H9 (cell line): ENCODE data around the gene TLR3. TPM values are rescaled to one million over a fixed set of nuclear protein-coding genes. Genes with fewer than 3 reads are reported as not detected.

Experiments used
- DNase-seq: peaks from one replicate; pipeline ENCODE4 v3.0.0-alpha.2; 2017
- H2AFZ ChIP-seq: one replicate; pipeline ENCODE4 v1.6.1; 2013; ENCODE audit warnings: mild to moderate bottlenecking, low read length, control low read depth, moderate library complexity
- H2AK5ac ChIP-seq: 2 replicates; pipeline ENCODE4 v1.6.1; 2013; ENCODE audit warnings: low read length, control low read depth, mixed read lengths; ENCODE audit not compliant: insufficient read length
- H2BK120ac ChIP-seq: one replicate; pipeline ENCODE4 v1.6.1; 2013; ENCODE audit warnings: low read depth, mild to moderate bottlenecking, low read length, control low read depth, inconsistent platforms; ENCODE audit not compliant: poor library complexity, severe bottlenecking
- H2BK12ac ChIP-seq: 2 replicates; pipeline ENCODE4 v1.6.1; 2013; ENCODE audit warnings: low read length, control low read depth, mixed read lengths, low read depth; ENCODE audit not compliant: insufficient read length
- H2BK15ac ChIP-seq: 2 replicates; pipeline ENCODE4 v1.6.1; 2013; ENCODE audit warnings: low read depth, low read length, control low read depth
- H2BK20ac ChIP-seq: one replicate; pipeline ENCODE4 v1.6.1; 2013; ENCODE audit warnings: low read depth, mild to moderate bottlenecking, low read length, control low read depth, inconsistent platforms; ENCODE audit not compliant: poor library complexity, severe bottlenecking
- H2BK5ac ChIP-seq: 2 replicates; pipeline ENCODE4 v1.6.1; 2013; ENCODE audit warnings: low read length, control low read depth, mixed read lengths; ENCODE audit not compliant: insufficient read length
- H3K14ac ChIP-seq: 2 replicates; pipeline ENCODE4 v1.6.1; 2013; ENCODE audit warnings: low read length, control low read depth; ENCODE audit not compliant: insufficient read depth
- H3K18ac ChIP-seq: 2 replicates; pipeline ENCODE4 v1.6.1; 2013; ENCODE audit warnings: low read depth, mild to moderate bottlenecking, mixed read lengths, low read length, control low read depth; ENCODE audit not compliant: insufficient read length
- H3K23ac ChIP-seq: 2 replicates; pipeline ENCODE4 v1.6.1; 2013; ENCODE audit warnings: low read length, control low read depth, mixed read lengths, low read depth; ENCODE audit not compliant: insufficient read length
- H3K23me2 ChIP-seq: 2 replicates; pipeline ENCODE4 v1.6.1; 2013; ENCODE audit warnings: low read depth, mild to moderate bottlenecking, mixed read lengths, low read length, control low read depth; ENCODE audit not compliant: insufficient read length, poor library complexity, severe bottlenecking
- H3K27ac ChIP-seq: 2 replicates; pipeline ENCODE4 v1.5.1; 2013; ENCODE audit warnings: low read length, control low read depth, mixed read lengths, low read depth; ENCODE audit not compliant: insufficient read length
- H3K27me3 ChIP-seq: 2 replicates; pipeline ENCODE4 v1.6.1; 2013; ENCODE audit warnings: low read length, control low read depth, inconsistent platforms; ENCODE audit not compliant: insufficient read depth
- H3K4ac ChIP-seq: 2 replicates; pipeline ENCODE4 v1.6.1; 2013; ENCODE audit warnings: low read depth, mild to moderate bottlenecking, control low read depth, inconsistent platforms, low read length, moderate library complexity
- H3K4me1 ChIP-seq: 2 replicates; pipeline ENCODE4 v1.6.1; 2013; ENCODE audit warnings: low read length, control low read depth, inconsistent platforms; ENCODE audit not compliant: insufficient read depth
- H3K4me2 ChIP-seq: 2 replicates; pipeline ENCODE4 v1.6.1; 2013; ENCODE audit warnings: low read length, control low read depth, mixed read lengths; ENCODE audit not compliant: insufficient read length, insufficient read depth
- H3K56ac ChIP-seq: 2 replicates; pipeline ENCODE4 v1.6.1; 2013; ENCODE audit warnings: low read depth, mild to moderate bottlenecking, mixed read lengths, low read length, control low read depth; ENCODE audit not compliant: insufficient read length
- H3K79me1 ChIP-seq: 2 replicates; pipeline ENCODE4 v1.6.1; 2013; ENCODE audit warnings: low read depth, mild to moderate bottlenecking, moderate library complexity, low read length, control low read depth, inconsistent platforms; ENCODE audit not compliant: insufficient read depth, poor library complexity, severe bottlenecking
- H3K79me2 ChIP-seq: 2 replicates; pipeline ENCODE4 v1.6.1; 2013; ENCODE audit warnings: low read length, control low read depth, inconsistent platforms; ENCODE audit not compliant: insufficient read depth
- H3K9ac ChIP-seq: 2 replicates; pipeline ENCODE4 v1.6.1; 2013; ENCODE audit warnings: low read length, control low read depth, mixed read lengths; ENCODE audit not compliant: insufficient read length; ENCODE audit errors: extremely low read depth
- H3K9me3 ChIP-seq: one replicate; pipeline ENCODE4 v1.6.1; 2013; ENCODE audit warnings: low read depth, low read length, inconsistent platforms; ENCODE audit not compliant: control insufficient read depth
- H3T11ph ChIP-seq: one replicate; pipeline ENCODE4 v1.6.1; 2013; ENCODE audit warnings: mild to moderate bottlenecking, low read length, control low read depth, inconsistent platforms
- H4K20me1 ChIP-seq: one replicate; pipeline ENCODE4 v1.6.1; 2013; ENCODE audit not compliant: control insufficient read depth, insufficient read length, insufficient read depth
- H4K5ac ChIP-seq: 2 replicates; pipeline ENCODE4 v1.6.1; 2013; ENCODE audit warnings: low read depth, mild to moderate bottlenecking, mixed read lengths, low read length, control low read depth; ENCODE audit not compliant: insufficient read length
- H4K8ac ChIP-seq: replicated peaks from 2 replicates; pipeline ENCODE4 v1.6.1; 2013; ENCODE audit warnings: low read length, control low read depth, mixed read lengths, low read depth; ENCODE audit not compliant: insufficient read length
- H4K91ac ChIP-seq: 2 replicates; pipeline ENCODE4 v1.6.1; 2013; ENCODE audit warnings: low read depth, mild to moderate bottlenecking, moderate library complexity, mixed read lengths, low read length, control low read depth; ENCODE audit not compliant: insufficient read length
- H3K27ac Mint-ChIP-seq, 3 experiments: 2 replicates in 2 of 3; 3 replicates in 1 of 3; pipeline ENCODE4 v1.8.0; 2020 to 2021; ENCODE audit warnings: mixed read lengths in 3 of 3, mild to moderate bottlenecking in 1 of 3, moderate library complexity in 1 of 3
- H3K27me3 Mint-ChIP-seq: 2 replicates; pipeline ENCODE4 v1.8.0; 2021; ENCODE audit warnings: low read depth, mild to moderate bottlenecking, moderate library complexity, mixed read lengths
- H3K36me3 Mint-ChIP-seq, 3 experiments: 2 replicates in 2 of 3; 3 replicates in 1 of 3; pipeline ENCODE4 v1.8.0; 2020 to 2021; ENCODE audit warnings: low read depth in 3 of 3, mixed read lengths in 3 of 3; ENCODE audit not compliant: insufficient read depth in 1 of 3
- H3K4me1 Mint-ChIP-seq, 2 experiments: 2 replicates each; pipeline ENCODE4 v1.8.0; 2020; ENCODE audit warnings: mixed read lengths in 2 of 2
- H3K4me3 Mint-ChIP-seq, 2 experiments: 2 replicates in 1 of 2; 3 replicates in 1 of 2; pipeline ENCODE4 v1.8.0; 2020 to 2021; ENCODE audit warnings: mild to moderate bottlenecking in 2 of 2, mixed read lengths in 2 of 2, moderate library complexity in 1 of 2
- H3K9me3 Mint-ChIP-seq, 2 experiments: 2 replicates in 1 of 2; 3 replicates in 1 of 2; pipeline ENCODE4 v1.8.0; 2020; ENCODE audit warnings: mild to moderate bottlenecking in 2 of 2, mixed read lengths in 2 of 2, moderate library complexity in 1 of 2
- CTCF ChIP-seq: fragments of 200-600 bp; sonication (generic); conservative IDR thresholded peaks from 3 replicates; pipeline ENCODE4 v1.8.0; 2021; ENCODE audit warnings: antibody characterized with exemption, mild to moderate bottlenecking
- WGBS: extraction: QIAGEN DNeasy Blood & Tissue Kit; methylation state at CpG from one replicate; pipeline ENCODE4 v1.1.7; 2013; ENCODE audit warnings: missing lambda C conversion rate, low lambda C conversion rate, mixed read lengths; ENCODE audit not compliant: insufficient read length; ENCODE audit errors: extremely low coverage; 5-methylcytosine and 5-hydroxymethylcytosine counted together
- total RNA-seq: library from RNA; stranded (reverse); gene quantifications from 2 replicates; pipeline ENCODE4 v1.2.1, GENCODE V29; 2021

The TLR3 gene
- total RNA-seq, 1 experiment from 2014 or later, result 0.92 TPM

GRCh38 chr4:186105647-186106321 is 36.8 kb downstream of the TLR3 start:
- H3K4ac ChIP-seq, result no peak overlapping the region
- no peak overlapping the region for H2AK5ac ChIP-seq
- H2BK15ac ChIP-seq, result no peak overlapping the region
- H3K27ac Mint-ChIP-seq, result peak overlapping the region in 1 of 3 experiments; percentile 40; a peak in 2 of 7 replicates
- H3K27ac ChIP-seq, result no peak overlapping the region
- peaks cover 12% of the 10 kb centered on the region for H3K23me2 ChIP-seq
- H3K36me3 Mint-ChIP-seq, result peaks cover 0 to 6% (median 6%) of the 10 kb centered on the region in 3 experiments; a peak in 3 of 7 replicates
- H3K79me2 ChIP-seq, result no peaks in the 10 kb centered on the region
- peaks cover 2% of the 10 kb centered on the region for H4K20me1 ChIP-seq
- peaks cover 3 to 8% of the 10 kb centered on the region in 2 experiments; a peak in 3 of 5 replicates for H3K9me3 Mint-ChIP-seq
- DNase-seq, result no peak
- no CpG with 5 or more reads among the region's 17 CpGs for WGBS
- H3K9ac ChIP-seq, result no peak overlapping the region
- H4K91ac ChIP-seq, result no peak overlapping the region
- peak overlapping the region; percentile 71 to 86 for H3K4me3 Mint-ChIP-seq
- TF ChIP-seq CTCF, result no peak
- no peak overlapping the region for H2AFZ ChIP-seq
- no peak overlapping the region for H4K5ac ChIP-seq
- peaks cover 50% of the 10 kb centered on the region for H3K27me3 Mint-ChIP-seq
- H2BK20ac ChIP-seq, result no peak overlapping the region
- H3K56ac ChIP-seq, result no peak overlapping the region
- H3K18ac ChIP-seq, result peak overlapping the region; percentile 15
- H3K9me3 ChIP-seq, result no peaks in the 10 kb centered on the region
- no peak overlapping the region for H2BK5ac ChIP-seq
- no peaks in the 10 kb centered on the region for H3K79me1 ChIP-seq
- H2BK12ac ChIP-seq, result no peak overlapping the region
- no peak overlapping the region for H3K23ac ChIP-seq
- no peak overlapping the region for H4K8ac ChIP-seq
- H3K4me1 Mint-ChIP-seq, result peaks cover 22 to 28% of the 10 kb centered on the region in 2 experiments
- peak overlapping the region; percentile 69; the same call in 1 of the 2 replicates for H3K14ac ChIP-seq
- H3K4me2 ChIP-seq, result peak overlapping the region; percentile 52
- H3T11ph ChIP-seq, result no peak overlapping the region
- no peak overlapping the region for H2BK120ac ChIP-seq
- H3K4me1 ChIP-seq, result no peaks in the 10 kb centered on the region; the same call in 1 of the 2 replicates
- no peaks in the 10 kb centered on the region; the same call in 1 of the 2 replicates for H3K27me3 ChIP-seq
